Measurements from ENCODE around the gene HARS1.
"Not testable (repeated sequence)": the region's sequence is repeated elsewhere in the genome, so short reads cannot be mapped to it uniquely, and the experiment has no call there.

The HARS1 gene

DNA sequence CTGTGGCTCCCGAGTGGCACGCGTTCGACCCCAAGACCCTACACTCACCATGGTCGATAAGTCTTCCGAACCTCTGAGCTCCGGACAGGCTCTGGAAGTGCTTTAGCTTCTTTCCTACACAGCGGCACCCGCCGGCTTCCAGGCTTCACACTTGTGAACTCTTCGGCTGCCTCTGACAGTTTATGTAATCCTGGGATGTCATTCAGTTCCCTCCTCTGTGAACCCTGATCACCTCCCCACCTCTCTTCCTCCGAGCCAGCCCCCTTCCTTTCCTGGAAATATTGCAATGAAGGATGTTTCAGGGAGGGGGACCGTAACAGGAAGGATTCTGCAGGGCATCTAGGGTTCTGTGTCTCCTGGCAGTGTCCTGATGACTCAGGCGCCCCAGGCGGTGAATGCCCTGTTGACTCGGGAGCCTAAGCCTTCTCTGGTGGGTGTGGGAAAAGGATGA is 58.1 kb downstream of the HARS1 start, which contains the start of gene CD14:
Gene CD14 (minus strand): TSS at position 155 of the 451 bp plus-strand sequence. CDS start 104 bp downstream, at position 51.
- peak; percentile 33 for DNase-seq (ENCODE audit: low read depth)

DNA sequence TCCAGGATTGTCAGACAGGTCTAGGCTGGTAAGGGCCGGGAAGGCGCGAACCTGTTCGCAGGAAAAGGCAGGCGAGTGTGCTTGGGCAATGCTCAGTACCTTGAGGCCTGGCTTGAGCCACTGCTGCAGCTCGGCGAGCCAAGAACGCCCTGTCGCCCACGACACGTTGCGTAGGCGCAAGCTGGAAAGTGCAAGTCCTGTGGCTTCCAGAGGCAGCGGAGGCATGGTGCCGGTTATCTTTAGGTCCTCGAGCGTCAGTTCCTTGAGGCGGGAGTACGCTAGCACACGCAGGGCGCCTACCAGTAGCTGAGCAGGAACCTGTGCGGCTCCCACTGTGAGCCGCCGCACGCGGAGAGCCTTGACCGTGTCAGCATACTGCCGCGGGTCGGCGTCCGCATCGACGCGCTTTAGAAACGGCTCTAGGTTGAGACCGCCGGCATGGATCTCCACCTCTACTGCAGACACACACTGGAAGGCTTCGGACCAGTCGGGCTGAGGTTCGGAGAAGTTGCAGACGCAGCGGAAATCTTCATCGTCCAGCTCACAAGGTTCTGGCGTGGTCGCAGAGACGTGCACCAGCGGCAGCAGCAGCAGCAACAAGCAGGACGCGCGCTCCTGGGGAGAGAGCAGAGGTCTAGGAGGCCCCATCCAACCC is 58.7 kb downstream of the HARS1 start:
- peak; percentile 59 for DNase-seq (ENCODE audit: low read depth)

DNA sequence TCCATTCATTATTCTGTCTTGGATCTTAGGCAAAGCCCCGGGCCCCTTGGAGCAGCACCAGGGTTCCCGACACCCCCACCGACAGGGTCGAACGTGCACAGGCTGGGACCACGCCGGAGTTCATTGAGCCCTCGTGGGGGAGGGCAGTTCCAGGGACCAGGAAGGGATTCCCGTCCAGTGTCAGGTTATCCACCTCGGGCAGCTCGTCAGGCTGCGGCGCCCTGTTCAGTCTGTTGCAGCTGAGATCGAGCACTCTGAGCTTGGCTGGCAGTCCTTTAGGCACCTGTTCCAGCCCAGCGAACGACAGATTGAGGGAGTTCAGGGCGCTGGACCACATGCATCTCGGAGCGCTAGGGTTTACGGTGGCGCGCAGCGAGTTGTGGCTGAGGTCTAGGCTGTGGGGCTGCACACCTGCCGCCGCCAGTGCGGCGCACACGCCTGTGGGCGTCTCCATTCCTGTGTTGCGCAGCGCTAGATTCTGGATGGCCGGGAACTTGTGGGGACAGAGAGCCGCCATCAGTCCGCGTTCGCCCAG is 59.3 kb downstream of the HARS1 start:
- no peak for DNase-seq (ENCODE audit: low read depth)

GRCh38 chr5:140631036-140631417 is 60.1 kb downstream of the HARS1 start:
- no peak for DNase-seq (ENCODE audit: low read depth)

- DNase-seq (ENCODE audit: low read depth) = no peak
Observed at GRCh38 chr5:140630292-140631035, 60.7 kb downstream of the HARS1 start.

GRCh38 chr5:140628711-140629110 is 62.5 kb downstream of the HARS1 start:
- DNase-seq (ENCODE audit: low read depth) = no peak

DNA sequence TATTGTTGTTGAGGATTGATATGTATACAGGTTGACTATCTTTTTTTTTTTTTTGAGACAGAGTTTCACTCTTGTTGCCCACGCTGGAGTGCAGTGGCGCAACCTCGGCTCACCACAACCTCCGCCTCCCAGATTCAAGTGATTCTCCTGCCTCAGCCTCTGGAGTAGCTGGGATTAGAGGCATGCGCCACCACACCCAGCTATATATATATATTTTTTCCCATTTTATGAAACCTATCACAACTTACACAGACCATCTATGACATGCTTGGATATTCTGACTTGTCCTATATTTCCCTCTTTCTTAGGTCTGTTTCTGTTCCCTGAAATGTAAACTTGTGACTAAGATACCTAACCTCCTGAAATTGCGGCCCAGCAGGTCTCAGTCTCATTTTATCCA is 63.2 kb downstream of the HARS1 start:
- no peak for DNase-seq (ENCODE audit: low read depth)

- DNase-seq (ENCODE audit: low read depth) = not testable (repeated sequence)
Observed at GRCh38 chr5:140624886-140625285, 66.3 kb downstream of the HARS1 start.

All from iris pigment epithelial cell (primary cell).